IPS DF 6.9 (cell line): ENCODE results near the gene TMEM245.

ENCODE experiments used
- DNase-seq: peaks from one replicate; pipeline ENCODE4 v3.0.0-alpha.2; 2013; ENCODE audit warnings: low read depth, low spot score
- H3K27ac ChIP-seq: one replicate; pipeline ENCODE4 v1.5.1; 2013; ENCODE audit warnings: low read length, control low read depth
- H3K27me3 ChIP-seq: 2 replicates; pipeline ENCODE4 v1.6.1; 2013; ENCODE audit warnings: mild to moderate bottlenecking, low read length; ENCODE audit not compliant: control insufficient read depth, insufficient read depth
- H3K36me3 ChIP-seq: 2 replicates; pipeline ENCODE4 v1.6.1; 2013; ENCODE audit warnings: low read length; ENCODE audit not compliant: control insufficient read depth, insufficient read depth
- H3K4me1 ChIP-seq: 2 replicates; pipeline ENCODE4 v1.6.1; 2013; ENCODE audit warnings: low read length; ENCODE audit not compliant: control insufficient read depth, insufficient read depth
- H3K4me3 ChIP-seq: 2 replicates; pipeline ENCODE4 v1.5.1; 2013; ENCODE audit warnings: mild to moderate bottlenecking, low read length
- H3K9me3 ChIP-seq: 2 replicates; pipeline ENCODE4 v1.6.1; 2013; ENCODE audit warnings: low read length, inconsistent platforms; ENCODE audit not compliant: control insufficient read depth, insufficient read depth
- WGBS: extraction: QIAGEN DNeasy Blood & Tissue Kit; methylation state at CpG from one replicate; pipeline ENCODE4 v1.1.7; 2013; ENCODE audit warnings: mixed read lengths, missing lambda C conversion rate; ENCODE audit not compliant: insufficient read length, insufficient coverage; 5-methylcytosine and 5-hydroxymethylcytosine counted together

The TMEM245 gene

DNA sequence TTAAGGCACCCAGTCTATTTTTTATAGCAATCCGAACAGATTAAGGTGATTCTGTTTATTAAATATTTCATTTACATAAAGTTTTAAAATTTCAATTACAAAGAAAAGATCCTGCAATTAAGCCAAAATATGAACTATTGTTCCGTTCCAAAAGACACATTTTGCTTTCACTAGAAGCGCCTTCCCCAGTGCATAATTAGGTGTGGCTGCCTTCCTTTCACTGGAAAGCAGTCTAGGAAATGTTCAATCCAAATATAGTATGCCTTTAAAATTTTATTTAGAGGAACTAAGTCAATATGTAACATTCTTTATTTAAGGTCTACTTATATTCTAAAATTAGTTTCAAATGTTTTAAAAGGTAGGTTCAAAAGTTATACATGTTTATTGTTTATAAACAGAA, 114.1 kb downstream of the TMEM245 start:
- no CpG with 5 or more reads among the region's 3 CpGs for WGBS
- no peaks in the 10 kb centered on the region for H3K27me3 ChIP-seq
- H3K4me1 ChIP-seq = no peaks in the 10 kb centered on the region; the same call in 1 of the 2 replicates
- no peaks in the 10 kb centered on the region for H3K36me3 ChIP-seq
- H3K9me3 ChIP-seq = peaks cover 2% of the 10 kb centered on the region; the same call in 1 of the 2 replicates
- no peak overlapping the region for H3K4me3 ChIP-seq
- DNase-seq = no peak
- no peak overlapping the region for H3K27ac ChIP-seq

DNA sequence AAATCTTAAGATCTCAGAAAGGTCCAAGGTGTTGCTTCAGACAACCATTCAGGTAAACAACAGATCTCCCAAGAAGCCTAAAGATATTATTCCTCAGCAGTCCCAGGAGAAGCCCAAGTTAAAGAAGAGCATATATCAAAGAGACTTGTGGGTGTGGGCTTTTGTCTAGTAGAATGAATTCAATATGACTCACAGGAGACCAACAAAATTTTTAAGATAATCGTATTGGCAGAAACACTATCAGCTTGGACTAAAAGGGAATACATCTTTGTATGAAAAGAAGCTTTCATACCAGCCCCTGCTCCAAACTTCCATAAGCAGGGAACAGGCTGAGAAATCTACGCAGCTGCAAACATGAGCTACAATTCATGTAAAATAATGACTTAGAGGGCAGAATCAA, 116.6 kb downstream of the TMEM245 start:
- H3K27ac ChIP-seq = no peak overlapping the region
- no CpG with 5 or more reads among the region's 2 CpGs for WGBS
- no peaks in the 10 kb centered on the region for H3K27me3 ChIP-seq
- no peak for DNase-seq
- no peak overlapping the region for H3K4me3 ChIP-seq
- H3K36me3 ChIP-seq = no peaks in the 10 kb centered on the region
- H3K9me3 ChIP-seq = peaks cover 2% of the 10 kb centered on the region; the same call in 1 of the 2 replicates
- no peaks in the 10 kb centered on the region; the same call in 1 of the 2 replicates for H3K4me1 ChIP-seq

DNA sequence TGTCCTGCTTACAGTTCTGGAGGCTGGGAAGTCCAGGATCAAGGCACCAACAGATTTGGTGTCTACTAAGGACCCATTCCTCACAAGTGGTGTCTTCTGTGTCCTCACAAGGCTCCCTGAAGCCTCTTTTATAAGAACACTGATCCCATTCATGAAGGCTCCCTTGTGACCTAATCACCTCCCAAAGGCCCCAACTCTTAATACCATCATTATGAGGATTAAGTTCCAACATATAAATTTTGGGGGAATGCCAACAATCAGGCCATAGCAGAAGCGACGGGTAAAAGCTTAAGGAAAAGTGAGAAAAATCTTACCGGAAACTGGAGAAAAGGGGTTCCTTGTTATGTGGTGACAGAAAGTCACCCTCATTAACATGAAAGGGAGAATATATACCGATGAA, 117.6 kb downstream of the TMEM245 start:
- Histone ChIP-seq H3K36me3 (no peaks in the 10 kb centered on the region), H3K4me1 (no peaks in the 10 kb centered on the region; the same call in 1 of the 2 replicates), H3K27me3 (no peaks in the 10 kb centered on the region), H3K27ac (no peak overlapping the region), H3K9me3 (peaks cover 2% of the 10 kb centered on the region; the same call in 1 of the 2 replicates), H3K4me3 (no peak overlapping the region)
- DNase-seq = no peak
- WGBS = no CpG with 5 or more reads among the region's 4 CpGs

DNA sequence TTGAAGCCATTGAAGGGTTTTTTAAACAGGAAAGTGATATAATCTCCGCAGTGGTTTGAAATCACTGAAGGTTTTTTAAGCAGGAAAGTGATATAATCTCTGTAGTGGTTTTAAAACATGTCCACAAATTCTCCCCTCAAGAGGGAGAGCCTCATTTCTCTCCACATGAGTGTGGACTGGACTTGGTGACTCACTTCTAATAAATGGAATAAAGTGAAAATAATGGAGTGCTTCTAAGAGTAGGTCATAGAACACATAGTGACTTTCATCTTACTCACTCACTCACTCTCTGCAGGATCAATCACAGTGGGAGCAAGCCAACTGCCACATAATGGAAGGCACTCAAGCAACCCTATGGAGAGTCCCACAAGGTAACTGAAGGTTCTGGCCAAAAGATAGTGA, 118.5 kb downstream of the TMEM245 start:
- DNase-seq = no peak
- 0 out of 2 replicates have a peak, but pooled peaks cover 2% of the 10 kb centered on the region for H3K9me3 ChIP-seq
- WGBS = no CpG with 5 or more reads among the region's 1 CpG

DNA sequence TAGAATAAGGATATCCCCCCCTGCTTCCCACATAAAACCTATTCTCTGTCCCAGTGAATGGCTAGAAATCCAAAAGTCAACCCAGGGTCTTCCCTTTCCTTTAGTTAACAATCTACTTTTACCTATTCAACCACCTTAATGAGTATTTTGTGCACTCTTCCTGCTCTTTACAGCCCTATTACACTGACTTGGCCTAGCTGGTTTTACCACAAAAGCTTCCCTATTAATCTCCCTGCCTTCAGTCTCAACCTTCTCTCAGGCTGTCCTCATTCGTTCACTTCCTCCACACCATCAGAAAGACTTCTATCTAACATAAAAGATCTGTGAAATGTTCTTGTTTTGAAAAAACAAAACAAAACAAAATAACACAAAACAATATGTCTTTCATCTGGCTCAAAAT, 122.6 kb downstream of the TMEM245 start:
- H3K4me1 ChIP-seq = no peaks in the 10 kb centered on the region
- no peak overlapping the region for H3K27ac ChIP-seq
- no peaks in the 10 kb centered on the region for H3K9me3 ChIP-seq
- no peak overlapping the region for H3K4me3 ChIP-seq
- no peak for DNase-seq
- WGBS = no CpG with 5 or more reads among the region's 1 CpG
- no peaks in the 10 kb centered on the region for H3K36me3 ChIP-seq
- H3K27me3 ChIP-seq = no peaks in the 10 kb centered on the region

More for the DNA sequence above, 118.5 kb downstream of the TMEM245 start:
- Histone ChIP-seq H3K4me3 (no peak overlapping the region), H3K36me3 (no peaks in the 10 kb centered on the region), H3K4me1 (no peaks in the 10 kb centered on the region), H3K27me3 (no peaks in the 10 kb centered on the region), H3K27ac (no peak overlapping the region)

DNA sequence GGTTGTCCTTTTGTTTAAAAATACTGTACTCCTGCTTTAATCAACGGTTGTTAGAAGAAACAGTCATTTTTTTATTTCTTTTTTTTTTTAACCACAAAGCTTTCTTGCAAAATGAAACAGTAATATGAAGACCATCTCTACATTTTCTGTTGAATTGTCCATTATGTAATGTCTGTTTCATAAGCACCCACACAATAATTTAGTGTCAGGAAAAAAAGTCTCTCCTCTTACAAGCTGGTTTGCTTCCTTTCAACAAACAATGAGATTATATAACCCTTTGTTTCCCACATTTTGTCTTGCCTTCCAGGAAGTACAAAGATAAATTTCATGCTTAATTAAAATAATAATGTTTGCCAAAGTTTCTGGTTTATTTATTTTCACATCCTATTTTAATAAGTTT, 123.1 kb downstream of the TMEM245 start:
- Histone ChIP-seq H3K36me3 (no peaks in the 10 kb centered on the region), H3K27me3 (no peaks in the 10 kb centered on the region)

DNA sequence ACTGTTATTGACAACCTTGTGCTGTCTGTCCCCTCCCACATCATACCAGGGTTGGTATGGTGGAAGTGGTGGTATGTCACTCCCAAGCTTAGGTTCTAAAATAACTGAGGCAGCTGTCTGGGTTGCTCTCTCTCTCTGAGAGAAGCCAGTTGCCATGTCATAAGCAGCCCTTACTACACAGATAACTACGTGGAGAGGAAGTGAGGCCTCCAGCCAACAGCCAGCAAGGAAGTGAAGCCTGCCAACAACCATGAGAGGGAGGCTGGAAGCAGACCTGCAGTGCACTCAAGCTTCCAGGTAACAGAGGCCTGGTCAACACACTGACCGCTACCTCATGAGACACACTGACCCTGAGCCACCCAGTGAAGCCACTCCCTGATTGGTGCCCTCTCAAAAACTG, 125.1 kb downstream of the TMEM245 start:
- no peak overlapping the region for H3K27ac ChIP-seq
- H3K4me3 ChIP-seq = no peak overlapping the region
- H3K27me3 ChIP-seq = no peaks in the 10 kb centered on the region
- DNase-seq = no peak
- no CpG with 5 or more reads among the region's 2 CpGs for WGBS
- no peaks in the 10 kb centered on the region for H3K9me3 ChIP-seq
- H3K4me1 ChIP-seq = no peaks in the 10 kb centered on the region
- no peaks in the 10 kb centered on the region for H3K36me3 ChIP-seq

More for the DNA sequence above, 123.1 kb downstream of the TMEM245 start:
- H3K9me3 ChIP-seq = no peaks in the 10 kb centered on the region
- H3K4me1 ChIP-seq = no peaks in the 10 kb centered on the region
- no peak overlapping the region for H3K4me3 ChIP-seq
- no CpG with 5 or more reads among the region's 1 CpG for WGBS
- DNase-seq = no peak
- no peak overlapping the region for H3K27ac ChIP-seq

DNA sequence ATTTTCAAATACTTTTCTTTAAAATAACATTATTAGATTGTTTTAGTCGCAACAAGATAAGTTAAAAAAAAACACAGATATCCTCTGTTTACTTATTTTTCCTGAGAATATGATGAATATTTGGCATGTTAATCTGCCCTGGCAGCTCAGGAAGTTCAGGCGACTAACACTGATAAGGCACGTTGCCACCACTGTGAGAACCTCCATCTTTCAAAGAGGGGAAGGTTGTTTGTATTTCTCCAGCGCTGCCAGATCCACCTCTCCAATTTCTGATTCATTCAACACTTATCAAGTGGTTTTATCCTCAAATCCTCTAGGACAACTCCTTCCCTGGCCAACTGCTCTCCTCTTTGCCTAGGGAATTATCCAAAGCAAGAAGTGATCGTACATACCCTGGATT, 128.3 kb downstream of the TMEM245 start:
- no CpG with 5 or more reads among the region's 5 CpGs for WGBS
- Histone ChIP-seq H3K36me3 (no peaks in the 10 kb centered on the region), H3K9me3 (no peaks in the 10 kb centered on the region), H3K4me1 (no peaks in the 10 kb centered on the region), H3K4me3 (no peak overlapping the region), H3K27me3 (no peaks in the 10 kb centered on the region), H3K27ac (no peak overlapping the region)
- DNase-seq = no peak

DNA sequence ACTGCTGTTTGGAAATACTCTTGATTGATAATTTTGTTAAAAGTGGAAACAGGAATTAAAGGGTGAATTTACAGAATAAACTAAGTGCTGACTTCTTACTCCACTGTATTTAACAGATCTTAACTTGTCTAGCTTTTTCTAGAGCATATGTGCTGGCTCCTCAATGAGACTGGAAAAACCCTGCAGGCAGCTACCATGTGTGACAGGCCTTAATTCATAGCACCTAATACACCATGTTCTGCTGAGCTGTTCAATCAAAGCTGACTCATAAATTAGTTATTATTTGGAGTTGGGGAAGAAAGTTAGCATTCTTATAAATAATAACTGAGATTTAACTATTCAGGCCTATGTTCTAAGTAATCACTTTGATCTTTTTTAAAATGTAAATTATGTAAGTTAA, 135.9 kb downstream of the TMEM245 start:
- Histone ChIP-seq H3K4me3 (no peak overlapping the region), H3K4me1 (no peaks in the 10 kb centered on the region), H3K27me3 (no peaks in the 10 kb centered on the region), H3K36me3 (no peaks in the 10 kb centered on the region), H3K9me3 (no peaks in the 10 kb centered on the region), H3K27ac (no peak overlapping the region)
- DNase-seq = no peak

DNA sequence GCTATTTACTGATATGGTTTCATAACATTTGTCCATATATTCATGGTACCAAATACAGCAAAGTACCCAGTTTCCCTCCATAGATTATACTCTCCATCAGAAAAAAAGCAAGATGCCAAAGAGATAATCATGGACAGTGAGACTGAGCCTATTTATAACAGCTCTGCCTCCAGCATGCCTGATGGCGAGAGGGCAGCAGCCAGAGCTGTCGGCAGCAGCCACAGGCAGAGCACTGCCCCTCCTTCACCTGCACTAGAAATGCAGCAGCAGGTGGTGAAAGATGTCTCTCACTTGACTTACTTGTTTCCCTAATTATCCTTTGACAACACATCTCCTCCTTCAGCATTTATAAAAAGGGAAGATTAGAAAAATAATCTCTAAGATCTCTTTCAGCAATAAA, 138.9 kb downstream of the TMEM245 start:
- no CpG with 5 or more reads among the region's 2 CpGs for WGBS
- Histone ChIP-seq H3K27me3 (no peaks in the 10 kb centered on the region), H3K9me3 (no peaks in the 10 kb centered on the region), H3K4me3 (no peak overlapping the region), H3K27ac (no peak overlapping the region), H3K4me1 (no peaks in the 10 kb centered on the region), H3K36me3 (no peaks in the 10 kb centered on the region)
- DNase-seq = no peak

DNA sequence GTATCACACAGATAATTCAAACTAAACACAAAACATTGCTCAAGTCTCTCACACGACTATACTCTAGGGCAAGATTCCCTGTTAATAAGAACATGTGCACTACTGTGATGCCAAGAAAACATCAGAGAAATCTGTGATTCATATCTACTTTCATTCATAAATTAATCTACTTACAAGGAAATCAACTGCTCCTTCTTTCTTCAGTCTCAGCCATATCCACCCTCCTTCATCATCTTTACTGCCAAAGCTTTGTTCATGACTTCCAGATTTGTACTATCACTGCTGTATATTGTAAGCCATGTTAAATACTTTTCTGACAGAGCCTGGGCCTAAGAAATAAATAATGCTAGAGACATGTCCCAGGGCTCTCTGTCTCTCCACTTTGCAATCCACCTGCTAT, 141.5 kb downstream of the TMEM245 start:
- Histone ChIP-seq H3K9me3 (no peaks in the 10 kb centered on the region), H3K27ac (no peak overlapping the region), H3K36me3 (no peaks in the 10 kb centered on the region), H3K4me1 (no peaks in the 10 kb centered on the region), H3K27me3 (no peaks in the 10 kb centered on the region), H3K4me3 (no peak overlapping the region)
- DNase-seq = no peak
- no CpG with 5 or more reads among the region's 1 CpG for WGBS
